Epithelial cell of esophagus (primary cell): ENCODE data around the gene GSTM5.
"Not testable (repeated sequence)": the region's sequence is repeated elsewhere in the genome, so short reads cannot be mapped to it uniquely, and the experiment has no call there.

ENCODE experiments used
- DNase-seq: peaks from one replicate; pipeline ENCODE4 v3.0.0; 2010; ENCODE audit warnings: low read depth
- H3K4me3 ChIP-seq: 2 replicates; pipeline ENCODE4 v1.5.1; 2011; ENCODE audit warnings: mild to moderate bottlenecking, low read length, control low read depth
- CTCF ChIP-seq: IDR thresholded peaks from 2 replicates; pipeline ENCODE4 v1.5.1; 2011; ENCODE audit warnings: low read depth, mild to moderate bottlenecking, low read length, control low read depth, inconsistent platforms; ENCODE audit not compliant: insufficient read depth; ENCODE audit errors: missing control alignments

GSTM5 gene

GRCh38 chr1:109677459-109677858 lies 34.6 kb upstream of the GSTM5 start:
- DNase-seq, result no peak
- no peak overlapping the region for H3K4me3 ChIP-seq
- no peak for TF ChIP-seq CTCF

- DNase-seq, H3K4me3 ChIP-seq: not testable (repeated sequence)
These were observed 33.4 kb upstream of the GSTM5 start for GRCh38 chr1:109678637-109679036.

- not testable (repeated sequence) for DNase-seq, H3K4me3 ChIP-seq
These were observed 27.3 kb upstream of the GSTM5 start for GRCh38 chr1:109684777-109685176.

- DNase-seq, H3K4me3 ChIP-seq: not testable (repeated sequence)
These were observed 26.7 kb upstream of the GSTM5 start for GRCh38 chr1:109685399-109685798.

- not testable (repeated sequence) for DNase-seq
These were observed 26.2 kb upstream of the GSTM5 start for GRCh38 chr1:109685890-109686289.

GRCh38 chr1:109687109-109687508 lies 24.9 kb upstream of the GSTM5 start:
- DNase-seq, H3K4me3 ChIP-seq: not testable (repeated sequence)

More at GRCh38 chr1:109685890-109686289, 26.2 kb upstream of the GSTM5 start:
- H3K4me3 ChIP-seq, result not testable (repeated sequence)

- TF ChIP-seq CTCF, result no peak
- no peak within 1 kb of the TSS for H3K4me3 ChIP-seq
- no peak for DNase-seq
These were observed 24.2 kb upstream of the GSTM5 start, which contains the start of gene GSTM1 for GRCh38 chr1:109687641-109688499. Gene GSTM1, plus strand, starts transcription at chr1:109687817. Its CDS starts 57 bp downstream, at chr1:109687874.

GRCh38 chr1:109689844-109690405 lies 22.1 kb upstream of the GSTM5 start:
- H3K4me3 ChIP-seq, result no peak overlapping the region
- DNase-seq, result no peak
- no peak for TF ChIP-seq CTCF

- TF ChIP-seq CTCF, result no peak
- DNase-seq, result no peak
- H3K4me3 ChIP-seq, result no peak overlapping the region
These were observed 20.3 kb upstream of the GSTM5 start for GRCh38 chr1:109691759-109692158.

GRCh38 chr1:109694400-109694799 lies 17.7 kb upstream of the GSTM5 start:
- not testable (repeated sequence) for DNase-seq, H3K4me3 ChIP-seq

GRCh38 chr1:109695138-109695537 lies 16.9 kb upstream of the GSTM5 start:
- not testable (repeated sequence) for H3K4me3 ChIP-seq, DNase-seq
